K562 (cell line): ENCODE measurements around the gene C10orf90. TPM values are rescaled to one million over a fixed set of nuclear protein-coding genes. Genes with fewer than 3 reads are reported as not detected.
"Not testable (repeated sequence)": the region's sequence is repeated elsewhere in the genome, so short reads cannot be mapped to it uniquely, and the experiment has no call there.

Source experiments
- ATAC-seq: fragments of 200-7000 bp; cut with Tn5 transposase; 3 replicates; pipeline ENCODE4 v1.9.1; 2020; ENCODE audit warnings: moderate library complexity
- BruUV-seq: library from RNA; stranded (reverse); fragments of 400-500 nt; replicated peaks from 2 replicates; lab custom pipeline; 2021; lab: Mats Ljungman, UMichigan
- CTCF ChIA-PET: fragments of 300-600 bp; formaldehyde crosslinking; extraction: SDS; loops from one replicate; lab custom pipeline; 2021; ENCODE audit warnings: low intra/inter-chr PET ratio; lab: Yijun Ruan, JAX
- POLR2A ChIA-PET: fragments of 300-600, 350-650 bp; sonication (Branson Sonifier 250); formaldehyde crosslinking; extraction: SDS; loops from one replicate; lab custom pipeline; 2021; ENCODE audit warnings: antibody characterized with exemption, inconsistent platforms; lab: Yijun Ruan, JAX
- DNase-seq, 4 experiments: peaks; one replicate each; pipeline versions ENCODE4 v3.0.0 to v3.0.0-alpha.2; 2011 to 2018; ENCODE audit warnings: low spot score in 3 of 4, mixed read lengths in 3 of 4; ENCODE audit errors: extremely low read depth in 1 of 4
- FAIRE-seq: peaks from 2 replicates; lab custom pipeline; 2011; peaks lifted over from hg19 to GRCh38; lab: Jason Lieb, UNC
- H2AFZ ChIP-seq: 2 replicates; pipeline ENCODE4 v1.6.0; 2011; ENCODE audit warnings: low read depth, low read length, control low read depth, inconsistent platforms
- H3K27ac ChIP-seq: fragments of 200-600 bp; 3 replicates; pipeline ENCODE4 v1.8.0; 2011; ENCODE audit warnings: low read depth, mild to moderate bottlenecking, control low read depth, inconsistent platforms, low read length, moderate library complexity, mixed read lengths; ENCODE audit errors: extremely low read depth
- H3K27me3 ChIP-seq, 2 experiments: fragments of 300-600 bp in 1 of 2; 2 replicates in 1 of 2; 3 replicates in 1 of 2; pipeline versions ENCODE4 v1.6.0 to v1.8.0; 2011; ENCODE audit warnings: inconsistent platforms in 2 of 2, low read length in 2 of 2, mild to moderate bottlenecking in 1 of 2, mixed read lengths in 1 of 2, moderate library complexity in 1 of 2; ENCODE audit not compliant: control insufficient read depth in 2 of 2, insufficient read depth in 2 of 2
- H3K36me3 ChIP-seq: fragments of 300-600 bp; 3 replicates; pipeline ENCODE4 v1.8.0; 2011; ENCODE audit warnings: mild to moderate bottlenecking, low read length, inconsistent platforms; ENCODE audit not compliant: control insufficient read depth, insufficient read depth
- H3K4me1 ChIP-seq, 2 experiments: fragments of 200-600 bp in 1 of 2; replicated peaks in 1 of 2; 2 replicates in 1 of 2; 3 replicates in 1 of 2; pipeline versions ENCODE4 v1.5.1 to v1.8.0; 2011; ENCODE audit warnings: inconsistent platforms in 2 of 2, low read length in 2 of 2, mild to moderate bottlenecking in 1 of 2, mixed read lengths in 1 of 2, moderate library complexity in 1 of 2; ENCODE audit not compliant: control insufficient read depth in 2 of 2, insufficient read depth in 2 of 2
- H3K4me2 ChIP-seq: 2 replicates; pipeline ENCODE4 v1.6.1; 2011; ENCODE audit warnings: low read length, control low read depth, inconsistent platforms, mixed read lengths; ENCODE audit not compliant: insufficient read depth
- H3K4me3 ChIP-seq: fragments of 200-600 bp; sonication (generic), shearing (Covaris generic); 2 replicates; pipeline ENCODE4 v1.5.1; 2016; ENCODE audit warnings: control low read depth, inconsistent platforms
- H3K79me2 ChIP-seq: fragments of 200-600 bp; 3 replicates; pipeline ENCODE4 v1.8.0; 2011; ENCODE audit warnings: low read length, inconsistent platforms; ENCODE audit not compliant: control insufficient read depth, insufficient read depth
- H3K9ac ChIP-seq, 2 experiments: 2 replicates each; pipeline versions ENCODE4 v1.6.0 to v1.6.1; 2011; ENCODE audit warnings: low read depth in 2 of 2, low read length in 2 of 2, control low read depth in 1 of 2, inconsistent platforms in 1 of 2, mild to moderate bottlenecking in 1 of 2, mixed read lengths in 1 of 2; ENCODE audit not compliant: insufficient read depth in 1 of 2
- H3K9me1 ChIP-seq: one replicate; pipeline ENCODE4 v1.6.0; 2011; ENCODE audit warnings: inconsistent platforms, mild to moderate bottlenecking, low read length, moderate library complexity; ENCODE audit not compliant: control insufficient read depth, insufficient read depth
- H3K9me3 ChIP-seq: replicated peaks from 2 replicates; pipeline ENCODE4 v1.5.1; 2011; ENCODE audit warnings: low read depth, low read length, inconsistent platforms; ENCODE audit not compliant: control insufficient read depth, insufficient read depth
- H4K20me1 ChIP-seq: replicated peaks from 2 replicates; pipeline ENCODE4 v1.6.1; 2011; ENCODE audit warnings: low read length, inconsistent platforms, mixed read lengths; ENCODE audit not compliant: control insufficient read depth, insufficient read depth
- ARID1B ChIP-seq: fragments of 450-650 bp; IDR thresholded peaks from 2 replicates; pipeline ENCODE4 v1.6.1; 2016; ENCODE audit warnings: antibody characterized with exemption, mild to moderate bottlenecking, inconsistent platforms
- CBFA2T2 ChIP-seq: fragments of 450-650 bp; conservative IDR thresholded peaks from 2 replicates; pipeline ENCODE4 v1.6.1; 2017; ENCODE audit warnings: mild to moderate bottlenecking
- CHD2 ChIP-seq: IDR thresholded peaks from 2 replicates; pipeline ENCODE4 v1.6.1; 2011; ENCODE audit warnings: low read depth, low read length
- LCOR ChIP-seq: sonication (generic); formaldehyde crosslinking; IDR thresholded peaks from 2 replicates; pipeline ENCODE4 v1.8.0; 2022; ENCODE audit warnings: mild to moderate bottlenecking, missing genetic modification reagents
- MIER1 ChIP-seq: fragments of 450-650 bp; IDR thresholded peaks from 2 replicates; pipeline ENCODE4 v1.6.1; 2016; ENCODE audit warnings: antibody characterized with exemption, mild to moderate bottlenecking, low read depth
- MTA3 ChIP-seq: fragments of 450-650 bp; formaldehyde crosslinking; IDR thresholded peaks from 2 replicates; pipeline ENCODE4 v1.6.1; 2017; ENCODE audit warnings: mild to moderate bottlenecking, borderline replicate concordance
- RBM17 ChIP-seq: fragments of 200-400 bp; formaldehyde crosslinking; IDR thresholded peaks from 2 replicates; pipeline ENCODE4 v1.6.1; 2017; ENCODE audit warnings: low read depth, mild to moderate bottlenecking, low read length, borderline replicate concordance
- SNIP1 ChIP-seq: fragments of 450-650 bp; IDR thresholded peaks from 2 replicates; pipeline ENCODE4 v1.7.1; 2017; ENCODE audit warnings: low read depth, mild to moderate bottlenecking
- SUPT5H ChIP-seq: fragments of 450-650 bp; IDR thresholded peaks from 2 replicates; pipeline ENCODE4 v1.6.1; 2016
- U2AF1 ChIP-seq: fragments of 200-400 bp; formaldehyde crosslinking; optimal IDR thresholded peaks from 2 replicates; pipeline ENCODE3; 2017; ENCODE audit warnings: mild to moderate bottlenecking, low read depth, low read length, moderate library complexity
- ZNF282 ChIP-seq: sonication (generic); formaldehyde crosslinking; IDR thresholded peaks from 2 replicates; pipeline ENCODE4 v1.8.1; 2023; ENCODE audit warnings: missing genetic modification reagents
- ZNF384 ChIP-seq: IDR thresholded peaks from 2 replicates; pipeline ENCODE4 v1.6.1; 2012; ENCODE audit warnings: low read depth, low read length, improper control_type of control experiment
- ZNF655 ChIP-seq: fragments of 250-450 bp; sonication (Bioruptor Pico); IDR thresholded peaks from 2 replicates; pipeline ENCODE4 v1.5.0; 2021
- WGBS: fragments of 100-300 bp; shearing (Covaris generic); methylation state at CpG from one replicate; pipeline ENCODE4 v1.1.6; 2016; ENCODE audit warnings: low coverage, mixed read lengths; ENCODE audit not compliant: insufficient coverage; ENCODE audit errors: missing lambda C conversion rate; 5-methylcytosine and 5-hydroxymethylcytosine counted together
- in situ Hi-C: fragments of 300-500 bp; cut with MboI; formaldehyde crosslinking; loops from 4 replicates; pipeline ENCODE4 v1.15.0; 2018; ENCODE audit warnings: inconsistent platforms, mixed read lengths
- intact Hi-C: fragments of 100-400 bp; cut with micrococcal nuclease; formaldehyde crosslinking; loops from 2 replicates; pipeline ENCODE4 v1.14.2; 2022
- polyA plus RNA-seq, 8 experiments: library from polyadenylated mRNA; depleted of rRNA in 4 of 8; stranded (reverse) in 5 of 8; unstranded in 3 of 8; fragments of >200 nt; fragmentation: Nextera tagmentation in 2 of 8; fragmentation: Illumina TruSeq in 1 of 8; extraction: Ambion mirVana in 2 of 8; extraction: Trizol in 1 of 8; gene quantifications; 2 replicates each; pipeline versions ENCODE4 v1.2.1 to v1.2.3, GENCODE V29; 2011 to 2014; ENCODE audit warnings: inconsistent platforms in 1 of 8, missing spikeins in 1 of 8
- total RNA-seq, 7 experiments: library from RNA; depleted of rRNA in 6 of 7; stranded (reverse); fragments of >200 nt in 6 of 7; fragmentation: Illumina TruSeq in 2 of 7; extraction: Trizol in 2 of 7; gene quantifications; 2 replicates each; pipeline versions ENCODE4 v1.2.1 to v1.2.3, GENCODE V29; 2011 to 2021; ENCODE audit warnings: low replicate concordance in 1 of 7
- TF ChIP-seq, protein P1 (sequence below): fragments of 450-650 bp; formaldehyde crosslinking; IDR thresholded peaks from 2 replicates; pipeline ENCODE4 v1.4.0; 2020; ENCODE audit warnings: mild to moderate bottlenecking, moderate library complexity

Gene C10orf90
- total and polyA plus RNA-seq, 9 of the 15 experiments (the other 6 are each of a cell fraction or from before 2014, with no cell fraction given): not detected

GRCh38 chr10:126551202-126551601, 119.3 kb downstream of the C10orf90 start:
- Histone ChIP-seq H3K9me1 (no peaks in the 10 kb centered on the region), H3K36me3 (no peaks in the 10 kb centered on the region), H3K4me3 (no peak overlapping the region), H3K79me2 (no peaks in the 10 kb centered on the region), H4K20me1 (no peaks in the 10 kb centered on the region), H3K4me2 (no peak overlapping the region), H3K27ac (no peak overlapping the region), H2AFZ (no peak overlapping the region), H3K27me3 (no peaks in the 10 kb centered on the region; a peak in 1 of 5 replicates), H3K4me1 (no peaks in the 10 kb centered on the region), H3K9ac (no peak overlapping the region), H3K9me3 (no peaks in the 10 kb centered on the region)
- ATAC-seq: no peak
- in situ Hi-C loops: no loop called here
- no peak for DNase-seq
- BruUV-seq: no TSS peak
- TF ChIP-seq MTA3 (no peak), CHD2 (no peak), CBFA2T2 (no peak), RBM17 (no peak), ZNF384 (no peak), ARID1B (no peak), ZNF655 (no peak), ZNF282 (CRISPR knock-in tag) (no peak), SNIP1 (no peak), MIER1 (no peak), U2AF1 (no peak), LCOR (CRISPR knock-in tag) (no peak), SUPT5H (no peak)
- TF ChIP-seq, protein P1, sequence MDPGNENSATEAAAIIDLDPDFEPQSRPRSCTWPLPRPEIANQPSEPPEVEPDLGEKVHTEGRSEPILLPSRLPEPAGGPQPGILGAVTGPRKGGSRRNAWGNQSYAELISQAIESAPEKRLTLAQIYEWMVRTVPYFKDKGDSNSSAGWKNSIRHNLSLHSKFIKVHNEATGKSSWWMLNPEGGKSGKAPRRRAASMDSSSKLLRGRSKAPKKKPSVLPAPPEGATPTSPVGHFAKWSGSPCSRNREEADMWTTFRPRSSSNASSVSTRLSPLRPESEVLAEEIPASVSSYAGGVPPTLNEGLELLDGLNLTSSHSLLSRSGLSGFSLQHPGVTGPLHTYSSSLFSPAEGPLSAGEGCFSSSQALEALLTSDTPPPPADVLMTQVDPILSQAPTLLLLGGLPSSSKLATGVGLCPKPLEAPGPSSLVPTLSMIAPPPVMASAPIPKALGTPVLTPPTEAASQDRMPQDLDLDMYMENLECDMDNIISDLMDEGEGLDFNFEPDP (CRISPR knock-in tag): no peak
- intact Hi-C loops: no loop called here
- POLR2A ChIA-PET: no interaction called here
- no peak for FAIRE-seq
- CTCF ChIA-PET: no interaction called here

DNA sequence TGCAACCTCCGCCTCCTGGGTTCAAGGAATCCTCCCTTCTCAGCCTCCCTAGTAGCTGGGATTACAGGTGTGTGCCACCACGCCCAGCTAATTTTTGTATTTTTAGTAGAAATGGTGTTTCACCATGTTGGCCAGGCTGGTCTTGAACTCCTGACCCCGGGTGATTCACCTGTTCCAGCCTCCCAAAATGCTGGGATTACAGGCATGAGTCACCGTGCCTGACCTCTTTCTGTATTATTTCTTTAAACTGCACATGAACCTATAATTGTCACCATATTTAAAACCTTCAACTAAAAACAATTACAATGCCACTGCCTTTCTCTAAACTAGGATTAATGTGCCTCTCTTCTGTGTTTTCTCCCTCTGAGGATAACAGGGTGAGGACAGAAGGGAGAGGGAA, 119.9 kb downstream of the C10orf90 start:
- POLR2A ChIA-PET, H3K4me2 ChIP-seq, H3K27ac ChIP-seq, H2AFZ ChIP-seq, H3K4me1 ChIP-seq, H3K79me2 ChIP-seq, in situ Hi-C loops, intact Hi-C loops, H3K9ac ChIP-seq, CTCF ChIA-PET, H3K9me3 ChIP-seq, FAIRE-seq, H3K9me1 ChIP-seq, H3K4me3 ChIP-seq, H3K27me3 ChIP-seq, DNase-seq, H4K20me1 ChIP-seq, BruUV-seq, ATAC-seq, H3K36me3 ChIP-seq: not testable (repeated sequence)
- WGBS: 0% methylated on average over 4 of the region's 4 CpGs
